Neutrophil (primary cell): Measurements from ENCODE around the gene COL13A1.

Source experiments
- H3K27ac ChIP-seq: fragments of 200-600 bp; sonication (generic); 2 replicates; pipeline ENCODE4 v1.5.1; 2016; ENCODE audit warnings: mild to moderate bottlenecking, moderate library complexity
- H3K27me3 ChIP-seq: fragments of 200-600 bp; sonication (generic); 2 replicates; pipeline ENCODE4 v1.6.0; 2016; ENCODE audit warnings: mild to moderate bottlenecking
- H3K36me3 ChIP-seq: fragments of 200-600 bp; sonication (generic); 2 replicates; pipeline ENCODE4 v1.5.1; 2017
- H3K4me1 ChIP-seq, 2 experiments: fragments of 200-600 bp in 1 of 2; sonication (generic) in 1 of 2; 1 replicate in 1 of 2; 2 replicates in 1 of 2; pipeline versions ENCODE4 v1.5.1 to v1.6.1; 2013 to 2016; ENCODE audit warnings: low read depth in 1 of 2, low read length in 1 of 2, mild to moderate bottlenecking in 1 of 2, moderate library complexity in 1 of 2; ENCODE audit not compliant: control insufficient read depth in 1 of 2, insufficient read depth in 1 of 2
- H3K4me3 ChIP-seq, 2 experiments: fragments of 200-600 bp in 1 of 2; sonication (generic) in 1 of 2; 1 replicate in 1 of 2; 2 replicates in 1 of 2; pipeline ENCODE4 v1.5.1; 2013 to 2016; ENCODE audit warnings: low read depth in 1 of 2, low read length in 1 of 2, mild to moderate bottlenecking in 1 of 2, moderate library complexity in 1 of 2
- H3K9me3 ChIP-seq: fragments of 200-600 bp; sonication (generic); 2 replicates; pipeline ENCODE4 v1.5.1; 2016
- TF ChIP-seq, protein P1 (sequence below): fragments of 200-600 bp; sonication (generic); IDR thresholded peaks from 2 replicates; pipeline ENCODE4 v1.5.1; 2016; ENCODE audit warnings: antibody characterized with exemption

COL13A1 gene

GRCh38 chr10:69767793-69768192 lies 33.9 kb upstream of the COL13A1 start:
- TF ChIP-seq, protein P1, sequence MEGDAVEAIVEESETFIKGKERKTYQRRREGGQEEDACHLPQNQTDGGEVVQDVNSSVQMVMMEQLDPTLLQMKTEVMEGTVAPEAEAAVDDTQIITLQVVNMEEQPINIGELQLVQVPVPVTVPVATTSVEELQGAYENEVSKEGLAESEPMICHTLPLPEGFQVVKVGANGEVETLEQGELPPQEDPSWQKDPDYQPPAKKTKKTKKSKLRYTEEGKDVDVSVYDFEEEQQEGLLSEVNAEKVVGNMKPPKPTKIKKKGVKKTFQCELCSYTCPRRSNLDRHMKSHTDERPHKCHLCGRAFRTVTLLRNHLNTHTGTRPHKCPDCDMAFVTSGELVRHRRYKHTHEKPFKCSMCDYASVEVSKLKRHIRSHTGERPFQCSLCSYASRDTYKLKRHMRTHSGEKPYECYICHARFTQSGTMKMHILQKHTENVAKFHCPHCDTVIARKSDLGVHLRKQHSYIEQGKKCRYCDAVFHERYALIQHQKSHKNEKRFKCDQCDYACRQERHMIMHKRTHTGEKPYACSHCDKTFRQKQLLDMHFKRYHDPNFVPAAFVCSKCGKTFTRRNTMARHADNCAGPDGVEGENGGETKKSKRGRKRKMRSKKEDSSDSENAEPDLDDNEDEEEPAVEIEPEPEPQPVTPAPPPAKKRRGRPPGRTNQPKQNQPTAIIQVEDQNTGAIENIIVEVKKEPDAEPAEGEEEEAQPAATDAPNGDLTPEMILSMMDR = no peak
- Histone ChIP-seq H3K27ac (no peak overlapping the region), H3K9me3 (no peaks in the 10 kb centered on the region), H3K4me1 (no peaks in the 10 kb centered on the region), H3K4me3 (no peak overlapping the region), H3K27me3 (peaks cover 13% of the 10 kb centered on the region), H3K36me3 (no peaks in the 10 kb centered on the region)

GRCh38 chr10:69768386-69768785 lies 33.3 kb upstream of the COL13A1 start:
- H3K9me3 ChIP-seq = no peaks in the 10 kb centered on the region
- H3K4me1 ChIP-seq = no peaks in the 10 kb centered on the region
- TF ChIP-seq, protein P1 = no peak
- H3K27me3 ChIP-seq = peaks cover 9% of the 10 kb centered on the region
- H3K36me3 ChIP-seq = no peaks in the 10 kb centered on the region
- no peak overlapping the region for H3K4me3 ChIP-seq
- H3K27ac ChIP-seq = no peak overlapping the region

DNA sequence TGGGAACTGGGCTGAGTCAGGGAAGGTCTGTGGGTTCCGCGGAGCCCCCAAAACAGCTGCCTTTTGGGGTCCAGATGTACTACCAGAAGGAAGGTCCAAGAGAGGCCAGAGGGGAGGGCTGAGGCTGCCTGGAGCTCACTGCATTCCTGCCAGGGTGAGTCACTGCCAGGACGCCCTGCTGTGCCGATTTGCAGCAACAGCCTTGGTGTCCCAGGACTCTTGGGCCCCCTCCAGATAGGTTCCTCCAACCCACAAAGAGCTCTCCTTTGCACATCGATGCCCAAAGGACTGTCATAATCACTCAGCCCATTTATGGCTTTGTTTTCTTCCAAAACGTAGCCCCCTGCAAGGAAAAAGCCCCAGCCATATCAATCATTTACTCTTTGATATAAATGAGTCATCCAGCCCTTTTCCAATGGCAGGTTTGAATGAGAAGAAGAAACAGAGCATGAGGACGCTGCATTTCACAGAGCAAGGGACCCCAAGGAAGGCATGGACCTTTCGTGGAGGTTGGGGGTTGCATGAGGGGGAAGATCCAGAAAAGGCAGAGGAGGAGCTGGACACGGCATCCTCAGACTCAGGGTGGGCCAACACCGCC lies 32.2 kb upstream of the COL13A1 start:
- Histone ChIP-seq H3K27ac (no peak overlapping the region), H3K36me3 (no peaks in the 10 kb centered on the region), H3K4me3 (no peak overlapping the region), H3K27me3 (peaks cover 4% of the 10 kb centered on the region), H3K9me3 (no peaks in the 10 kb centered on the region), H3K4me1 (no peaks in the 10 kb centered on the region)
- TF ChIP-seq, protein P1 = no peak

GRCh38 chr10:69772933-69773704 lies 28.6 kb upstream of the COL13A1 start:
- Histone ChIP-seq H3K36me3 (no peaks in the 10 kb centered on the region), H3K27ac (no peak overlapping the region), H3K27me3 (no peaks in the 10 kb centered on the region), H3K4me3 (no peak overlapping the region), H3K9me3 (no peaks in the 10 kb centered on the region), H3K4me1 (no peaks in the 10 kb centered on the region)
- TF ChIP-seq, protein P1 = no peak

DNA sequence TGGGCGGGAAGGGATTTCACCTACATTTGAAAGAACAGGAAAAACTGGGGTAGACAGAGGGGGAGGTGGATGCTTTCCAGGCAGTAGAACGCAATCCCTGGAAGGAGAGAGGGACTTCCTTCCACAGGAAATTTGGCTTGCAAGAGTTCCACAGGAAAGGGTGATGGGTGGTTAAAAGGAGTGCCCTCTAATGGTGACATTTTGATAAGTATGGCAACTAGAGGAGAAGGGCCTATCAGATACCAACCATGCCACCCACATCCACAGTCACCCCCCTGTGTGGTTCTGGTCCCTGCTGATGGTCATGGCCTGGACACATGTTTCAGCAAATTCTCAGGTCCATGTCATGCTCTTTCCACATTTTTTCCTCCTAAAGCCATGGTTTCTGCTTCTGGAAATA lies 27.1 kb upstream of the COL13A1 start:
- Histone ChIP-seq H3K9me3 (no peaks in the 10 kb centered on the region), H3K4me3 (no peak overlapping the region), H3K36me3 (no peaks in the 10 kb centered on the region), H3K27me3 (peaks cover under 1% of the 10 kb centered on the region), H3K4me1 (no peaks in the 10 kb centered on the region), H3K27ac (no peak overlapping the region)
- TF ChIP-seq, protein P1 = no peak
